NT2/D1 (cell line): ENCODE results near the gene FTO.

Experiments used
- DNase-seq: peaks from one replicate; pipeline ENCODE4 v3.0.0-alpha.2; 2011; ENCODE audit warnings: low read depth, low spot score
- H3K27me3 ChIP-seq: 2 replicates; pipeline ENCODE4 v1.6.0; 2011; ENCODE audit warnings: mild to moderate bottlenecking; ENCODE audit not compliant: insufficient read length, insufficient read depth
- H3K36me3 ChIP-seq: 2 replicates; pipeline ENCODE4 v1.6.1; 2011; ENCODE audit warnings: mild to moderate bottlenecking, low read length, mixed read lengths; ENCODE audit not compliant: insufficient read depth, insufficient read length
- H3K4me1 ChIP-seq: 2 replicates; pipeline ENCODE4 v1.5.1; 2011; ENCODE audit not compliant: insufficient read depth, insufficient read length
- H3K4me3 ChIP-seq: 2 replicates; pipeline ENCODE4 v1.5.1; 2011; ENCODE audit warnings: low read depth; ENCODE audit not compliant: insufficient read length
- H3K9ac ChIP-seq: 2 replicates; pipeline ENCODE4 v1.6.0; 2011; ENCODE audit warnings: low read depth; ENCODE audit not compliant: insufficient read length
- H3K9me3 ChIP-seq: 2 replicates; pipeline ENCODE4 v1.5.1; 2011; ENCODE audit warnings: mild to moderate bottlenecking, low read length; ENCODE audit not compliant: insufficient read depth
- SUZ12 ChIP-seq: IDR thresholded peaks from 2 replicates; pipeline ENCODE4 v1.6.1; 2011; ENCODE audit not compliant: insufficient read length, insufficient read depth; ENCODE audit errors: extremely low read depth
- YY1 ChIP-seq: IDR thresholded peaks from 2 replicates; pipeline ENCODE4 v1.6.1; 2011; ENCODE audit not compliant: insufficient read length, insufficient read depth
- ZNF274 ChIP-seq: IDR thresholded peaks from 2 replicates; pipeline ENCODE4 v1.6.1; 2011; ENCODE audit warnings: mild to moderate bottlenecking, low read depth, low read length

The FTO gene

GRCh38 chr16:54171626-54172537 lies 467.9 kb downstream of the FTO start:
- H3K27me3 ChIP-seq, result no peaks in the 10 kb centered on the region
- H3K4me1 ChIP-seq, result peaks cover 8% of the 10 kb centered on the region
- H3K9ac ChIP-seq, result no peak overlapping the region
- no peak for DNase-seq
- no peaks in the 10 kb centered on the region for H3K36me3 ChIP-seq
- no peaks in the 10 kb centered on the region for H3K9me3 ChIP-seq
- TF ChIP-seq SUZ12 (no peak), ZNF274 (no peak), YY1 (no peak)
- no peak overlapping the region for H3K4me3 ChIP-seq

- Histone ChIP-seq H3K27me3 (no peaks in the 10 kb centered on the region), H3K9ac (no peak overlapping the region), H3K4me3 (no peak overlapping the region), H3K9me3 (no peaks in the 10 kb centered on the region), H3K4me1 (peaks cover 13% of the 10 kb centered on the region), H3K36me3 (no peaks in the 10 kb centered on the region)
- DNase-seq, result no peak
- TF ChIP-seq YY1, result no peak
- TF ChIP-seq SUZ12, result no peak
- no peak for TF ChIP-seq ZNF274
These were observed 469.5 kb downstream of the FTO start for GRCh38 chr16:54173490-54173889.

- Histone ChIP-seq H3K4me3 (no peak overlapping the region), H3K9ac (no peak overlapping the region), H3K4me1 (peaks cover 16% of the 10 kb centered on the region), H3K36me3 (no peaks in the 10 kb centered on the region), H3K9me3 (no peaks in the 10 kb centered on the region), H3K27me3 (no peaks in the 10 kb centered on the region)
- no peak for TF ChIP-seq SUZ12
- TF ChIP-seq YY1, result no peak
- no peak for TF ChIP-seq ZNF274
- no peak for DNase-seq
These were observed 470.2 kb downstream of the FTO start for GRCh38 chr16:54174201-54174600.

GRCh38 chr16:54174750-54175149 lies 470.8 kb downstream of the FTO start:
- TF ChIP-seq ZNF274 (no peak), SUZ12 (no peak), YY1 (no peak)
- Histone ChIP-seq H3K9me3 (no peaks in the 10 kb centered on the region), H3K4me3 (no peak overlapping the region), H3K4me1 (peaks cover 16% of the 10 kb centered on the region), H3K27me3 (no peaks in the 10 kb centered on the region), H3K36me3 (no peaks in the 10 kb centered on the region), H3K9ac (no peak overlapping the region)
- DNase-seq, result no peak

GRCh38 chr16:54175169-54175551 lies 471.2 kb downstream of the FTO start:
- no peaks in the 10 kb centered on the region for H3K27me3 ChIP-seq
- no peak overlapping the region for H3K4me3 ChIP-seq
- no peaks in the 10 kb centered on the region for H3K9me3 ChIP-seq
- peaks cover 16% of the 10 kb centered on the region for H3K4me1 ChIP-seq
- H3K9ac ChIP-seq, result no peak overlapping the region
- DNase-seq, result no peak
- TF ChIP-seq YY1, result no peak
- no peak for TF ChIP-seq SUZ12
- no peak for TF ChIP-seq ZNF274
- H3K36me3 ChIP-seq, result no peaks in the 10 kb centered on the region

- no peak overlapping the region for H3K9ac ChIP-seq
These were observed 471.8 kb downstream of the FTO start for GRCh38 chr16:54175552-54176375.

More at GRCh38 chr16:54175552-54176375, 471.8 kb downstream of the FTO start:
- Histone ChIP-seq H3K9me3 (no peaks in the 10 kb centered on the region), H3K27me3 (no peaks in the 10 kb centered on the region), H3K4me3 (no peak overlapping the region), H3K4me1 (peaks cover 16% of the 10 kb centered on the region), H3K36me3 (no peaks in the 10 kb centered on the region)
- DNase-seq, result no peak
- TF ChIP-seq SUZ12 (no peak), YY1 (no peak), ZNF274 (no peak)
